ENCODE measurements around the gene PAQR8. TPM values are rescaled to one million over a fixed set of nuclear protein-coding genes. Genes with fewer than 3 reads are reported as not detected.

The PAQR8 gene
- total and polyA plus RNA-seq, 2 of the 4 experiments (the other 2 are of a cell fraction) = 1.4 to 1.6 TPM

- no peak for ATAC-seq (ENCODE audit: low read depth)
Measured at GRCh38 chr6:52326540-52327364, 35.2 kb upstream of the PAQR8 start.

More at GRCh38 chr6:52326540-52327364, 35.2 kb upstream of the PAQR8 start:
- WGBS, 2 experiments (ENCODE audit: extremely low coverage in 2 of 2, insufficient read length in 1 of 2) = 83% methylated on average over 1 of the region's 3 CpGs; no CpG with 5 or more reads in 1 of the 2 experiments
- no peak overlapping the region for H2BK120ac ChIP-seq (ENCODE audit: low read depth, low read length)
- DNase-seq = no peak
- POLR2A ChIA-PET (ENCODE audit: unreplicated experiment) = no interaction called here
- H3K18ac ChIP-seq (ENCODE audit: low read depth, low read length) = no peak overlapping the region
- no peak overlapping the region for H3K56ac ChIP-seq (ENCODE audit: extremely low read depth, insufficient read depth, low read length)
- no peak for TF ChIP-seq BHLHE40 (IDR thresholded peaks at IDR 0.05; ENCODE audit: low read depth, low read length)
- no peak for TF ChIP-seq RAD21 (IDR thresholded peaks at IDR 0.05; ENCODE audit: low read length)
- no peak for TF ChIP-seq POLR2A (IDR thresholded peaks at IDR 0.05; ENCODE audit: low read depth, low read length)
- no peak for TF ChIP-seq MAFK (IDR thresholded peaks at IDR 0.05; ENCODE audit: low read depth, low read length)
- no peak for TF ChIP-seq CEBPB (IDR thresholded peaks at IDR 0.05; ENCODE audit: low read depth, low read length)
- TF ChIP-seq RCOR1 (IDR thresholded peaks at IDR 0.05; ENCODE audit: insufficient replicate concordance, low read length) = no peak
- TF ChIP-seq RFX5 (IDR thresholded peaks at IDR 0.05; ENCODE audit: low read depth, low read length) = no peak
- no peak for TF ChIP-seq USF2 (IDR thresholded peaks at IDR 0.05; ENCODE audit: low read depth, low read length)
- TF ChIP-seq, protein P1, sequence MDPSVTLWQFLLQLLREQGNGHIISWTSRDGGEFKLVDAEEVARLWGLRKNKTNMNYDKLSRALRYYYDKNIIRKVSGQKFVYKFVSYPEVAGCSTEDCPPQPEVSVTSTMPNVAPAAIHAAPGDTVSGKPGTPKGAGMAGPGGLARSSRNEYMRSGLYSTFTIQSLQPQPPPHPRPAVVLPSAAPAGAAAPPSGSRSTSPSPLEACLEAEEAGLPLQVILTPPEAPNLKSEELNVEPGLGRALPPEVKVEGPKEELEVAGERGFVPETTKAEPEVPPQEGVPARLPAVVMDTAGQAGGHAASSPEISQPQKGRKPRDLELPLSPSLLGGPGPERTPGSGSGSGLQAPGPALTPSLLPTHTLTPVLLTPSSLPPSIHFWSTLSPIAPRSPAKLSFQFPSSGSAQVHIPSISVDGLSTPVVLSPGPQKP (IDR thresholded peaks at IDR 0.05; ENCODE audit: borderline replicate concordance, low read depth, low read length) = no peak
- no peak for TF ChIP-seq CTCF (conservative IDR thresholded peaks at IDR 0.05; ENCODE audit: low read depth, low read length)
- no peak for TF ChIP-seq MXI1 (IDR thresholded peaks at IDR 0.05; ENCODE audit: borderline replicate concordance, low read depth, low read length)
- TF ChIP-seq MAZ (IDR thresholded peaks at IDR 0.05; ENCODE audit: borderline replicate concordance, low read depth, low read length) = no peak
- TF ChIP-seq FOS (IDR thresholded peaks at IDR 0.05; ENCODE audit: low read depth, low read length) = no peak
- no peak for TF ChIP-seq SMC3 (IDR thresholded peaks at IDR 0.05; ENCODE audit: low read depth, low read length)
- TF ChIP-seq NFE2L2 (IDR thresholded peaks at IDR 0.05; ENCODE audit: low read depth, low read length) = no peak
- TF ChIP-seq CHD1 (IDR thresholded peaks at IDR 0.05; ENCODE audit: low read depth, low read length) = no peak
- H4K20me1 ChIP-seq (ENCODE audit: insufficient read depth, low read length) = no peaks in the 10 kb centered on the region
- H2AFZ ChIP-seq (replicated peaks; ENCODE audit: low read length, poor library complexity) = no peak overlapping the region
- no peak overlapping the region for H2AK5ac ChIP-seq (ENCODE audit: low read depth, low read length)
- no peak overlapping the region for H4K91ac ChIP-seq (ENCODE audit: insufficient read depth, low read depth, low read length)
- dilution Hi-C loops (cut with HindIII; ENCODE audit: low sequenced_read_pairs, unreplicated experiment) (no loop called here), in situ Hi-C loops (cut with MboI; ENCODE audit: low sequenced_read_pairs) (no loop called here), intact Hi-C loops (cut with micrococcal nuclease) (no loop called here)
- no peak overlapping the region for H4K8ac ChIP-seq (ENCODE audit: low read depth in 2 of 2, low read length in 2 of 2)
- no peaks in the 10 kb centered on the region for H3K9me3 ChIP-seq (ENCODE audit: control insufficient read depth, insufficient read depth, low read length)
- H3K36me3 ChIP-seq (ENCODE audit: control insufficient read depth, insufficient read depth, low read length) = no peaks in the 10 kb centered on the region
- H3K4me2 ChIP-seq (ENCODE audit: low read depth, low read length) = no peak overlapping the region
- CTCF ChIA-PET = no interaction called here
- H3K27me3 ChIP-seq (ENCODE audit: control insufficient read depth, insufficient read depth, low read length) = peaks cover 16% of the 10 kb centered on the region
- no peak overlapping the region for H2AK9ac ChIP-seq (replicated peaks; ENCODE audit: low read depth, low read length, poor library complexity)
- peaks cover 1% of the 10 kb centered on the region; the same call in 1 of the 2 replicates for H3K9me1 ChIP-seq (ENCODE audit: insufficient read depth, low read length)
- H2BK20ac ChIP-seq (ENCODE audit: low read depth, low read length) = no peak overlapping the region
- no peak overlapping the region for H3K23ac ChIP-seq (ENCODE audit: low read depth, low read length)
- no peak overlapping the region for H3K14ac ChIP-seq (replicated peaks; ENCODE audit: low read depth, low read length)
- H2BK5ac ChIP-seq (ENCODE audit: low read depth, low read length, poor library complexity, severe bottlenecking) = no peak overlapping the region
- H3K4me1 ChIP-seq (ENCODE audit: control insufficient read depth, insufficient read depth, low read length) = no peaks in the 10 kb centered on the region
- H3K27ac ChIP-seq (ENCODE audit: insufficient read depth, low read length) = no peak overlapping the region
- no peak overlapping the region for H2BK15ac ChIP-seq (ENCODE audit: low read depth, low read length)
- H3K4me3 ChIP-seq (ENCODE audit: insufficient read depth, low read depth, low read length) = no peak overlapping the region
- H3K9ac ChIP-seq (ENCODE audit: low read depth, low read length) = no peak overlapping the region
- no peak overlapping the region for H4K5ac ChIP-seq (ENCODE audit: low read depth, low read length)
- no peaks in the 10 kb centered on the region for H3K79me1 ChIP-seq (ENCODE audit: low read depth in 1 of 2, low read length in 2 of 2)
- H3K4ac ChIP-seq (ENCODE audit: low read depth, low read length) = no peak overlapping the region
- BruUV-seq (replicated peaks) = no TSS peak
